Activated CD8-positive, alpha-beta memory T cell treated with anti-CD3 and anti-CD28 coated beads for 1 hour (primary cell): ENCODE measurements around the gene TRIM63.

Source experiments
- DNase-seq, 2 donors: peaks; one replicate each; pipeline ENCODE4 v3.0.0-alpha.2; 2020; ENCODE audit warnings: low read depth in 1 of 2; ENCODE audit errors: extremely low read depth in 1 of 2

The TRIM63 gene

GRCh38 chr1:26020330-26020768, 47.1 kb downstream of the TRIM63 start:
- no peak for DNase-seq

DNA sequence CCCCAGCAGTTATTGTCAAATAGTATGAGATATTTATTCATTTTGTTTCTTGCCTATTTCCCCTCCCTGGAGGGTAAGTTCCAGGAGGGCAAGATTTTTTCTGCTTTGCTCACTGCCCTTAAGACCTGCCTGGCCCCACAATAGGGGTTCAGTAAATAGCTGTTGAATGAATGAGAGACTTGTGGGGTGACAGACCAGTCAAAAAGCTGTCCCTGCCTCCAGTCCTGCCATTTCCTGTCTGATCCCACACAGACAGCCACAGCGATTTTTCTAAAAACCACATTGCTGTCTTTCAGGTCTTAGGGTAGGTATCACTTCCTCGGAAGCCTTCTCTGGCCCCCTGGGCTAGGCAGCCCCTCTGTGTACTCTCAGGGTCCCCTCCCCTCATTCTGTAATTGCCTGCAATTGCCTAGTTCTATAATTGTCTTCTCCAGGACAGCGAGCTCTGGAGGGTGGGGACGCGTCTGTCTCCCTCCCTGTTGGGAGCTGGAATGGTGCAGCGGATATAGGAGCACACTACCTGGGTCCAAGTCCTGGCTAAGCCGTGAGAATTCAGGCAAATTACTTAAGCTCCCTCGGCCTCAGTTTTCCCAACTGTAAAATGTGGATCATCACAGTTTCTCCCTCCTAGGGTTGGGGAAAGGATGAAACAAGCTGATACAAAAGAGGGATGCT, 47.7 kb downstream of the TRIM63 start:
- DNase-seq: no peak

DNA sequence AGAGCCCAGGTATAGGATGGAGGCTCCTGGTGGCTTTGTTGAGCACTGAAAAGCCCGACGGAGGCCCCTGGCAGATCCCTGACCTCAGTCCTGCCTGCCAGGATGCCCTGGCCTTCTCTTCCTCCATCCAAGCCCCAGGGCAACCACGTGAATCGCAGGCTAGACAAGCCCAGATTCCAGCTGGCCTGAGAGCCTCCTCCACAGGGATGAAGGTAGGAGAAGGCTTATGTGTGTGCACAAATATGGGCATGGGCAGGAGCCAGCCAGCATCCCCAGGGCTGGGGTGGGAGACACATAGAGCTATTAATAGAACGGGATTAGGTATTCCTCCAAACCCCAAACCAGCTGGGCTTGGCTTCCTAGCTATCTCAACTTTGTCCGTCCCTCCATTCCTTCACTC, 49.8 kb downstream of the TRIM63 start:
- DNase-seq: no peak

DNA sequence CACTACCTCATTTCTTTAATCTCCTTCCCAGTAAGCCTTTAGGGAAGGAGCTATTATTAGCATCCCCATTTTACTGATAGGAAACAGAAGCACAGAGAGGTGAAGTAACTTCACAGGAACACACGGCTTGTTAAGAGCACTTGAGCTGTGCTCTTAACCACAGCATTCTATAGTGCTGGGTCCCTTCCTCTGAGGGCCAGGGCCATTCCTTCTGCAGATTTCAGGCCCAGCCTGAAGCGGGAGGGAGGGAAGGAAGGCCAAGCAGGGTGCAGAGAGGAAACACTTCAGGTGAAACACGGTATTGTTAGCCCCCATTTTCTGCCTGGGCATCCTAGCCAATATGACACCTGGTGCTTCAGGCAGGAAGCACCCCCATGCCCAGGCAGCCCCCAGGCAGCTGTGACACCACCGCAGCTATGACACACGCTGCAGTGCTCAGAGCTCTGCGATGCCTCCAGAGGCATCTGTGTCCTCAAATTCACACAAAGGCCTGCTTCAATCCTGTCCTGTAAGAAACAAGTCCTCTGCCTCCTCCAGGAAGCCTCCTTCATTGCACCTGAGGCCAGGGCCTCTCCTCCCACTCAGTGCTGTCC, 50.4 kb downstream of the TRIM63 start:
- DNase-seq: no peak

DNA sequence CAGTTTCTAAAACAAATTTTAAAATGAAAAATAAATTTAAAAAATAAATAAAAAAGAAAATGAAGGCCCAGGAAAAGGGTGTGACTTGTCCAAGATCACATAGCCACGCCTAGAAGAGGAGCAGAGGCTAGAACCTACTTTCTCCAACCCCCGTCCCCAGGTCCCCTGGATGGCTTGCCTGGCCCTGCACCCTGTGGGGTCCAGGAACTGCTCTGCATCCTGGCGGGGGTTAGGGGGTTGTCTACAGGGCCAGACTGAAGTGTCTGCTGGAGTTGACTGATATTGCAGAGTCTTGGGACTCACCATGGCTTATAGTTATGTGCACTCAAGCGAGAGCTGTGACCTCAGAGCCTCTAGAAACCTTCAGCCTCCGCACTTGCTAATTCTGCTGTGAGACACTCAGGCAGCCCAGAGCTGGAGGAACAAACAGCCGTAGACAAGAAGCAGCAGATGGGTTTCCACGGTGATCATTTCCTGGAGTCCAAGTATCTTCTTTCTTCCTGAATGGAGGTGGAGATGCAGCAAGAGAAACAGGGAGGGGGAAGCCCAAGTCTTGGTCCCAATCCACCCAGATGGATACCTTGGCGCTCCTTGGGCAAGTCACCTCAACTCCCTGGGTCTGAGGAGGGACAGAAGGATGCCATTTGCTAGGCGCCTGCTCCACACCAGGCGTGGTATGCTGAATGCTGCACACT, 51.0 kb downstream of the TRIM63 start:
- DNase-seq: no peak

DNA sequence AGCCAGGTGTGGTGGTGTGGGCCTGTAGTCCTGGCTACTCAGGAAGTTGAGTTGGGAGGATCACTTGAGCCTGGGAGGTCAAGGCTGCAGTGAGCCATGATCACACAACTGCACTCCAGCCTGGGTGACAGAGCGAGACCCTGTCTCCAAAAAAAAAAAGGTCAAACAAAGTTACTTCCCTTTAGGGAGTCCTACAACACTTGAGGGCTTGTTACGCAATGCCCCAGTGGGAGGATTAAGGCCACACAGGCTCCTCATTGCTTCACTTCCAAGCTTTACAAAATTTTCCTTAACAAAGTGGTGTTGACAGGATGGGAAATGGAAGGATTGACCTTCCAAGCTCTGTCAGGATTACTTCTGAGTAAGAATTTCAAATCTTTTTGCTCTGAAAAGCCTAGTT, 52.1 kb downstream of the TRIM63 start:
- DNase-seq: no peak

GRCh38 chr1:26014179-26014578, 53.3 kb downstream of the TRIM63 start:
- DNase-seq: no peak

- no peak for DNase-seq
These were observed 54.6 kb downstream of the TRIM63 start for GRCh38 chr1:26012864-26013263.

DNA sequence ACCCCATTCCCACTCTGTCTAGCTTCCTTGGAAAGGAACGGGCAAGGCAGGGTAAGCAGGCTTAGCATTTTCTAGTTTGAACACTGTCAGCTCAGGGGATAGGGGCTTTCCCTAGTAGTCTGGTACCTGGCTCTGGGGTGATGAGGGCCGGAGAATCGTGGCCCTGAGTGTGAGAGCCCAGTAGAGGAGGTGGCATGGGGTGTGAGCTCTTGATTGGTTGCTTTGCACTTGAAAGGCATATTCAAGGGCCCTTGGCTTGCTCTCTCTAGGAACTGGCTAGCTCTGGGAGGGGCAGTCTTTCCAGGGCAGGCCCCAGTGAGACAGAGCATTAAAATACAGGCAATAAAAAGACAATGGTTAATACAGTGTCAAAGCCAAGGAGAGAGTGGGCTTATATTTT, 56.6 kb downstream of the TRIM63 start:
- no peak for DNase-seq

GRCh38 chr1:26009796-26010447, 57.5 kb downstream of the TRIM63 start:
- no peak for DNase-seq

- DNase-seq: no peak
These were observed 60.7 kb downstream of the TRIM63 start for GRCh38 chr1:26006710-26007109.

- DNase-seq: no peak
These were observed 61.9 kb downstream of the TRIM63 start for GRCh38 chr1:26005434-26006105.

- no peak for DNase-seq
These were observed 63.7 kb downstream of the TRIM63 start for GRCh38 chr1:26003756-26004155.

DNA sequence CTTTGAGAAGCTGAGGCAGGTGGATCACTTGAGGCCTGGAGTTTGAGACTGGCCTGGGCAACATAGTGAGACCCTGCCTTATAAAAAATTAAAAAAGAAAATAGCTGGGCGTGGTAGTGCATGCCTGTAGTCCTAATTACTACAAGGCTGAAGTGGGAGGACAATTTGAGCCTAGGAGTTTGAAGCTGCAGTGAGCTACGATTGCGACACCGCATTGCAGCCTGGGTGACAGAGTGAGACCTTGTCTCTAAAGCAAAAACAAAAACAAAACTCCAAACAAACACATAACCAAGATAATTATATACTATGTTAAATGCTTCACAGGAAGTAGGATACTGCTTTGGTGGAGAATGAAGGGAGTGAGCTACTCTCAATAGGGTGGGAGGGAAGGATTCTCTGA, 64.2 kb downstream of the TRIM63 start:
- no peak for DNase-seq
